NCI-H748 (cell line): ENCODE results near the gene ZBTB20.

Experiments used
- DNase-seq: peaks from one replicate; lab custom pipeline; 2025; ENCODE audit not compliant: unreplicated experiment; lab: John Stamatoyannopoulos, UW

Gene ZBTB20

DNA sequence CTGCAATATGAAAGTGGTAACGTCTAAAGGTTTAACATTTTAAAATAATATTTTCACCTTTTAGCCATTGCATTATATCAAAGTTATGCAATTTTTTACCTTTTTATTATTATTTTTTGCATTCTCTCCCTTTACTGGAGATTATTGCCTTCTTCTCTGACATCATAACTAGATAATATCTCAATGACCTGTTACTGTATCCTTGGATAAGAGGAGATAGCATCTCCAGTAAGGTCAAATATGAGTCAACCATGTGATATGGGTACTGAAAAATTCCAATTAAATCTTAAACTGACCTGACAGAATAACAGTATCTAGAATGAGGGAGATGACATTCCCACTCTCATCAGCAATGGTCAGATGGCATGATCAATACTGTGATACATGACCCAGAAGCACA lies 108.3 kb downstream of the ZBTB20 start:
- DNase-seq = no peak

DNA sequence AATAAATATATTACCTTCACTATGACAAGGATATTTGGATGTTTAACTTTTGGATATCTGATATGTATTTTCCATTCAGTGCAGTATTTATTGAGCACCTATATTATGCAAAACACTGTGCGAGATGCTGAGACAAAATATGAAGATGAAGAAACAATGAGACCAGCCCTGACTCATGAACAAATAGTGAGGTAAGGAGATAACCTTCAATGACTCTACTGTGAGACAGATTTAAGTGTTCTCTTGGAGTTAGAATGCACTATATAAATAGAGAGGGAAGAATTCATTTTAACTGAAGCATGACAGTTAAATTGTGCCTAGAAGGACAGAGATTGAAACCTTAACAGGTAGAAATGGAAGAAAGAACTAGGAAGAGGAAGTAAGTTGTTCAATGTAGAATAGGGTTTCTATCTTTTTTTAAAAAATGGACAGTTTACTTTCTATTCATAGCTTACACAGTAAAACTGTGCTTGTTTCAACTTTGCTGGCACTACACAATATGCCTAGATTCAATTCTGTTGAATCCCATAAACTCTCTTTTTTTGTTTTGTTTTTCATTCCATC lies 124.2 kb downstream of the ZBTB20 start:
- DNase-seq = no peak

DNA sequence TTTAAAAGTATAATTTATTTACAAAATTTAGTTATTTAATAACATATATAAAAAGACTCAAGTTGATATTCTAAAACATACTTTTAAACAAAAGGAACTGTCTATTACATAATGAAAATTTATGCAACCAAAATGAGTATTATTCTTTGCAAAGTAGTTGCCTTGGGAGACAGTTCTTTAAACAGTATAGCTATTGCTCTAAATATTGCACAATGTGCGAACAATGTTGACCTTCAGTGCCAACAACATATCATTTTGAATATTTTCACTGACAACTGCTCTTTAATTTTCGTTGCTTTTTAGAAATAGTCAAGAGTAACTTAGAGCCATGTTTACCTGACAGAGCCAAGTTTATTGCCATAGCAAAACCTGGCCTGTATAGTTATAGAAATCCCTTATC lies 124.9 kb downstream of the ZBTB20 start:
- DNase-seq = no peak

DNA sequence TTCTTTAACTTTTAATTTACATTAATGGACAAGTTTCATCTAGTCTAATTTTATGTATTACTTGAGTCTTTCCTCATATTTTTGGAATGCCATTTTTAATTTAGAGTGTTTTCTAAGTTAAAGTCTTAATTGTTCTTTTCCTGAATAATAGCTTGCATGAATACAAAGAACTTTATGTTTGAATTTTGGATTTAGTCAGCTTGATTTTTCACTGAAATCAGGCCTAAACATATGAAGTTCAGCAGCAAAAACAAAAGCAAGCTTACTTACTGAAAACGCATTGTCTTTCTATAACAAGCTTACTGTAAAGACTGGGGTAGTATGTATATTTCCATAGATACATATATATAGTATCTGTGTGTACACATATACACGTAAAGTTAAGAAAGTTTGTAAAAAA lies 126.0 kb downstream of the ZBTB20 start:
- DNase-seq = no peak

DNA sequence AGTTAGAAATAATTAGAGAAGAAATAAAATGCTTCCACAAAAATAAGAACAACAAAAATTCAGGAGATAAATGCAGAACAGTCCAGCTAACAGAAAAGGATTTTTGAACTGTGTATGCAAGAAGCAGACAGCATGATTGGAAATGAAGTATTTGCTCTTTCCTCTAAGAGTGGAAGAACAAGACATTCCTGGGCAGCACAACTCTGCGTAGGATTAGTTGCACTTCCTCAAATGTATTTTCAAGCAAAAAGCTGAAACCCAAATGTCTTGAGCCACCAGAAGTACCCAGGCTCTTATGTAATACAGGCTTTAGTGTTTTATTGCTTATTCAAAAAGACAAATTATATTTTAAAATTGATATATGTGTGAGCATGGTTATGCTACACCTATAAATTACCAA lies 127.2 kb downstream of the ZBTB20 start:
- DNase-seq = no peak

DNA sequence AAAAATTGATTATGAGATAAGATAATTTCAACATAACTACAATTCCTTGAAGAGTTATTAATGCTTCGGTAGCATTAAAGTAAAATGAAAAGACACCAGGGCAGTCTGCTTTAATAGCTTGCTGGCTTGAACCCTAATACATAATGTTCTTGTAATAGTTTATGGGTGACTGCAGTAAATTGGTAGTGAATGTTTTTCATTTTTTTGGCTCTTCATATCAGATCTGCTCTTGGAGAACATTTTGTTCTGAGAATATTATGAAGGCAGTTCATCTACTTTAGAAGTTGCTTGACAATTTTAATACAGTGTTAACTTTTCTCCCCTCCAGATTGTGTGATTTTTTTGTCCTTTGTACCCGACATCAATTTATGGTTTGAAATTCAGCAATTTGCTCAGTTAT lies 128.4 kb downstream of the ZBTB20 start:
- DNase-seq = no peak

DNA sequence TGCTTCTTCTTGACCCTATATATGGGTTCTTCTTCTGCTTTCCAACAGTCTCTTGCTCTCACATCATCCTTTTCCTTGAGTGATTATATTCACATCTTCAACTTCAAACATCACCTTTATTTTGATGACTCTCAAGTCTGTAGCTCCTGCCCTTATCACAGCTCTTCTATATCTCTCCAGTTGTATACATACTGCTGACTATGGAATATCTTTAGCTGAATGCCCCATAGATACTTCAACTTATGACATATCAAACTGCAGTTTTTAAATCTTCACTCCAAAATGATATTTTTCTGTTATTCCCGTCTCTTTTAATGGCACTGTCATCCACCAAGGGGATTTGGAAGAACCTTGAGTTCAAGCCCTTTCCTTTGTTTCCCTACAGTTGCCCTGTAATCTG lies 139.1 kb downstream of the ZBTB20 start:
- DNase-seq = no peak

DNA sequence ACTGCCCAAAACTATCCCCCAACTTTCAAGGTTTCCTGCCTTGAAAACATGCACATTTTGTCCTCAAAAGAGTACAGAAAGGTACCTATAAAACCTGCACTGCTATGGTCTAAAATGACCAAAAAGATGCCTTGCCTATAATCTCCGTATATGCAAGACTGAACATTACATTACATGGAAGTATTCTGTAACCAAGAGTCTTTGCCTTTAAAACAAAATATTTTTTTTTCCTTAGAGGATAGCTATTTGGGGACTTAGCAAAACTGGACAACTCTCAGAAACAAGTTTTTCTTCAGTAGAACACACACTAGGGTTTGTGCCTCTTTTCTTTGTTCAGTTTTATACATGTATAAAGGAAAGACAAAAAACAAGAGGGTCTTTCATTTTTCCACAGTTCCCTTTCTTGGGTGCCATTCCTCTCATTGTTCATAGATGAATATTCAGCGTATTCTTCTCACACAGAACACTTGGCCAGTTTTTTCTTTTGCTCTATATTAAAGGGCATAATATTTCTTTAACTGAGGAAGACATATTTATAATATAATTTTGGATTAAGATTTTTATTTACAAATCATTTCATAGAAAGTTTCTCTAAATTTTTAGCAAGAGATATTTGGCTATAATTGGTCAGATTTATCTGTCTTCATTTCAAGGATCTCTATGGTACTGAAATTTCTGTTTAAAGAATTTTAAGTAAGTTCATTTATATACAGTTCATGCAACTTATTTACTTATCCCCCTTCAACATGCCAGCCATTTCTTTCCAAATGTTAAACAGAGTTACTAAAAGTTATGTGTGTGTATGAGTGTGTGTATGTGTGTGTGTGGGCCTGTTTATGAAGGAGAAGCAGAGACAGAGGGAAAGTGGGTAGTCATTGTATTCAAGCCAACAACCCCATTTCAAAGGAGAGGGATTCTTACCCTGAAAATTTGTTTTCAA lies 142.6 kb downstream of the ZBTB20 start:
- DNase-seq = no peak

DNA sequence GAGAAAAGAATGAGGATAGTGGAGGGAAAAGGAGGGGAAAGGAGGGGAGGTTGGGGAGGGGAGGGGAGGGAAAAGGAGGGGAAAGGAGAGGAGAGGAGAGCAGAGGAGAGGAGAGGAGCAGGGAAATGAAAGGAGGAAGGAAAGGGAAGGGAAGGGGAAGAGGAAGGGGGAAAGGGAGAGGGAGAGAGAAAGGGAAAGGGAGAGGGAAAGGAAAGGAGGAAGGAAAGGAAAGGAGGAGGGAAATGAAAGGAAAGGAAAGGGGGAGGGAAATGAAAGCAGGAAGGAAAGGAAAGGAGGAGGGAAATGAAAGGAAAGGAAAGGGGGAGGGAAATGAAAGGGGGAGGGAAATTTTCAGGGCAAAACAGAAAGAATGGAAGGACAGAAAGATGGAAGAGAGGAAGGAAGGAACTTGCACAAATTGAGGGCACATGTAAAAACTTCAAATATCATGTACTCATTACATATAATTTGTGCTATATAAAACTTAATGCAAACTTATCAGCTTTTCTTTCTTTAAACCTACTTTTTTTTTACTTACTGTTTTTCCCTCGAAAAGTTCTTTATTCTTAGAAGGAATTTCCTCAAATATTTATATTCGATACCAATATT lies 148.0 kb downstream of the ZBTB20 start:
- DNase-seq = no peak

DNA sequence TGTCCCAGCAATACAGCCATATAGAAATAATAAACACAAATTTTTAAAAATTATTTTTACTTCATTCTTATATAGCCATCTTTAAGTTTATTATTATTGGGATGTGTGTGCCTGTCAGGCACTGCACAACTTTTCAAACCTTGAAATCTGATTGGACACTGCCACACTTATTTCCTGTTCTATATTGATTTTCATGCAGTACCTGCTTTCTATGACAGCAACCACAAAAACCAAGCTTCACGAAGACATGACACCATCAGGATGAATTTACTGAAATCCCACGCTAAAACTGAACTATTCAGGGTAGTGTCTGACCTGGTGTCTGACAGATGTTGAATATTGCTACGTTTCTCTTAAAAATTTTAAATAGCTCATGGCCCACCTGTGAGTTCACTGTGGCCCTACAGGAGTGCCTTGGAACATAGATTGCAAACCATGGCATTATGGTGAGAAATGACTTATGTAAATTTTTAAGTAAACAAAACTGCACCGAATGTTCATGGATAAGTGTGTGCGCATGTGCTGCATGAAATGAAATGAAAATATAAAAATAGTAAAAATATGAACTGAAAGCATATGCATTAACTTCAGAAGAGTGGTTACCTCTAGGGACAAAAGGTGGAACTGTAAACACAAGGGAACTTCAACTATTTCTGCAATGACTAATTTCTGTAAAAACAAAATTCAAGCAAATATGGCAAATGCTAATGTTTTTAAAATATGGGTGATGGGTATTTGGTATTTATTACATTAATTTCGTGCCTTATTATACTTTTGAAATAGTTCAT lies 152.3 kb downstream of the ZBTB20 start:
- DNase-seq = no peak

DNA sequence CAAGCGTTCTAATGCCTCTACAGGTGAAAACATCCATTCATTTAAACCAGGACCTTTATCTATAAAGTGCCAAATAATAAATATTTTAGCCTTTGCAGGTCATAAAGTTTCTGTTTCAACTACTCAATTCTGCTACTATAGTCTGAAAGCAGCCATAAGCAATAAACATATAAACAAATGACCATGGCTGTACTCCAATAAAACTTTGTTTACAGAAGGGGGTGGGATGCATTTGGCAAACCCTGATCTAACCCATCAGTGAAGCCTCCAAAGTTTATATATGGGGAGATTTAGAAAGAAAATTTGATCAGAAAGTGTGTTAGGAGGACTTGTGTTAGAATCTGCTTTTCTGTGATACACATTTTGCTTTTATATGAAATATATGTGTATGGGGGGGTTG lies 161.3 kb downstream of the ZBTB20 start:
- no peak for DNase-seq

DNA sequence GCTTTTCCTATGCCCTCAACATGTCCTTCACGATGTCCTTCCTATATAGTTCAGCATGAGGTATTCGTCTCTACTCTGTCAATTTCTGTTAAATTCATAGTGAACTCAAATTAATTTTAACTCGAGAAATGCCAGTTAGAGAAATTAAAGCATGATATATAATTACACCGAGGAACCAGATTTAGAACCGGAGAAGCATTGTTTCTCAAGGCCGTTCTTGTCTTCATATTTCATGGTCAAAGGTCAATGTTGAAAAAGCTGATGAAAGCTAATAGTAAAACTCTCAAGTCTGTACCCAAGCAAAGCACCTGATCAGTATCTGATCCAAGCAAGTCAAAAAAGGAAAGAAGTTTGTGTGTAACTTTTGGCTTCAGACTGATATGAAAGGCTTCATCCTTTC lies 163.8 kb downstream of the ZBTB20 start:
- DNase-seq = no peak

DNA sequence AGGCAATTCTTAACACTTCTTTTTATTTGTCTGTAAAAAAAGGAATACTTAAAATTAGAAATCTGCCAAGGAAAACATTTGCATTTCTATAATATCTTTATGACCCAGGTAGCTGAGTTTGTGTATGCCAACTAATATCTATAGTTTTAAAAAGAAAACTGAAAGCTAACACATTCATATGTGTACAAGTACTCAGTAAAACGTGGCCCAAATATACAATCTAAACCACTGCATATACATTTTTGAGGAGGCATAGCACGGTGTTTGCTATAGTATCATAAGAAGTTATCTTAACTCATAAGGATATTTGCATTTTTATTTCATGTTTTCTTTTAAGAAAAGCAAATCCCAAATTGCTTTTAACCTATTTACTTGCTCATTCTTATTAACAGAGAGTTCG lies 172.7 kb downstream of the ZBTB20 start:
- DNase-seq = no peak

DNA sequence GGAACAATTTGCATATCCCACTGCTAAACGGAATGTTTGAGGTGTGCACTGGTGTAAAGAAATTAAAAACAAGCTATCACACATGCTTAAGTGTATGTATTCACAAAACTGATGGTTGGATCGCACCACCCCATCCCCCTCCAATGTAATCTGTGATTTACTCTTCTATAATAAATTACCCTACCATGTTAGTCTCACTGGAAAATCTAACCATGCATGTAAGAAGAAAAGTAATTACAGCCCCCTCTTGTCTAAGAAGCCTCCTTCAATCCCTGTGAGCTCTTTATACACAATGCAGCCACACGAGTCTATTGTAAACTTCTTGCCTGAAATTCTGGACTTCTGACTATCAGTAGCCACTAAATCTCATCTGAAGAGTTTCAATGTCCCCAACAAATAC lies 173.6 kb downstream of the ZBTB20 start:
- no peak for DNase-seq

DNA sequence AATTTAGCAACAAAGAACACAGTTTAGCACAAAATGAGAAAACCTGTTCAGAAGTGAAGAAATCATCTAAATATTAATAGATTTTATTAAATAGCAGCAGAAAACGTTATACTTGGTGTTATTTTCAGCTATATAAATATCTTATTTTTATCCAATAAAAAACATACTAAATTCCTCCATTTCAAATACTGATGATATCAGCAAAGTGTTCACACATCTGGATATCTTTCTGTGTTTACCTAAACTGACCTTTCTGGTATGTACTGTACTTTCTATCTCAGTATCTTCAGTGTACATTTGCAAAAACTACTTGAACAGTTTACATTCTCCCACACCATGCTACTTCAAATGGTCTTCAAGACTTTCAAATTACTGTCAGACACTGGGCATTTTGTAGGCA lies 179.9 kb downstream of the ZBTB20 start:
- DNase-seq = no peak

DNA sequence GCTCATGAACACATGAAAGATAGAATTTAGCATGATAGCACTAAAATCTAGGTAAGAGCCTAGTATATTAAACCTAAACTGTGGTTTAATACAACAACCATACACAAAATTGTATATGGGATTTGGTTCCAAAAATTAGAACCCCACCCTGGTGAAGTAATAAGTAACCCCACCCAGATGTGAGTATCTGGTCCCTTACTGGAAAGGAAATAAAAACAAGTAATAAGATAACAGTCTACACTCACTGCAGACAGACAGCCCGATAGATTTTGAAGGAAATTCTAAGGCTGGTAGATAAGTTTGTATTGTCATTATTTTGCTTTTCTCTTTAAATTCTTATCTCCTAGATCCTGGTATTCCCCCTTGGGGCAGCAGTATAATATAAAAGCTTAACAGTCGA lies 184.9 kb downstream of the ZBTB20 start:
- DNase-seq = no peak

DNA sequence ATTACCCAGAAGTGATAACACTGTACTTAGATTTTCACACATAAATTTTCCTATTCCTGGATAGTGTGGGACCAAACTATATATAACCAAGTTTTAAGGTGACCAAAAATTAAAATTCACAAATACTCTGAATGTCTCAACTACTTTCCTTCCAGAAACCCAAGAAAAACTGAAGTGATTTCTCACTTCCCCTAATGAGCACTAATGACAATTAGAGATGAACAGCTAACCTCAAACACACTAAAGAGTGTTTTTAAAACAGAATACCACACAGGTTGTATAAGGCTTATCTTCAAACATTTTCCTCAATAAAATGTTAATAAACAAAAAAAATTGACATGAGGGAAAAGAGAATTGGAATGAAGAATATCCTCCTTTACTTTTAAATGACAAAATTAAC lies 188.2 kb downstream of the ZBTB20 start:
- no peak for DNase-seq

DNA sequence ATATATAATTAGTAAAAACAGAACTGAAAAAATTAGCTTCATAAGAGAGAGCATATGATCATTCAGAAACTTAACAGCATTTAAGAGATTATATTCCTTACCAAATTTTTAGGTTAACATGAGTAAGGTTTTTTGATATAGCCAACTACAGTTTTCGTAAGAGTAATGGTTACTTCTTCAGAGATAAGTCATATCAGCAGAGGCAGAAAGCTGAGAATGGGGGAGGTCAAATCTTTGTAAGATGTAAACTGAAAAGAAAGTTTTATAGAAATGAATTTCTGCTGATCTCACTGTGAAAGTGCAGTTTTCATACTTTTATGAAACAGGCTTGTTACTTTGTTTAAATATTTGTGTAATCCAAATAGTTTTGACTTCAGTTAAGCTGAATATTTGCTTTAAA lies 193.3 kb downstream of the ZBTB20 start:
- DNase-seq = no peak

DNA sequence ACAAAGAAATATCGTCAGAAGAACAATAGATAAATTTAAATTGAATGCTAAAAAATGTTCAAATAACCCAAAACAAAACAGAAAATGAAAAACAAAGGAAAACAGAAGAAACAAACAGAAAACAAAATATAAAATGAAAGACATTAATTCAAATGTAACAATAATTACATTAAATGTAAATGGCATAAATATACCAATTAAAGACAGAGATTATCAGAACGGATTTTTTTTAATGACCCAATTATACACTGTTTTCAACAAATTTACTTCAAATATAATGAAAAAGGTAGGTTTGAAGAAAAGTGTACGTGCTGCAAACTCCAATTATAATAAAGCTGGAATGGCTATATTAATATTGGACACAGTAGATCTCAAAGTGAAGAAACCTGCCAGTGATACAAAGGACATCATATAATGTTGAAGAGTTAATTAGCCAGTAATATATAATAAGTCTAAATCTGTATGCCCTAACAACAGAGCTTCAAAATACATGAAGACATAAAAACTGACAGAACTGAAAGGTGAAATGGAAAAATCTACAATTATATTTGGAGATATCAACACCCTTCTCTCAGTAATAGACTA lies 193.8 kb downstream of the ZBTB20 start:
- no peak for DNase-seq

DNA sequence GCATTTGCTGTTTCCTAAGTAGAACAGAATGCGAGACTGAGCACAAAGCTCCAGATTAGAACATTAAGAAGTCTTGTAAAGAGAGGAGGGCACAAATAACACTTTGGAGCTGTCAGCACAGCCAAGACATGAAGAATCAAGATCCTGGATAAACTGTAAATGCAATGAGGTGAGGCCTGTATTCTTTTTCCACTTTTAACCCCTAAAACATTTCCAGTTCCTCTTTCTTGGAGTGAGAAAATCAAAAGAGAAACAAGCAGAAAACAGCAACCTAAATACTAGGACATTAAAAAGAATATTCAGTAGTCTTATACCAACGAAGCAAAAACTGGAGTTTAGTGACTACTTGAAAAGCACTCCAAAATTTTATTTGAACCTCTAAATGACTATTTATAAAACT lies 204.3 kb downstream of the ZBTB20 start:
- no peak for DNase-seq

DNA sequence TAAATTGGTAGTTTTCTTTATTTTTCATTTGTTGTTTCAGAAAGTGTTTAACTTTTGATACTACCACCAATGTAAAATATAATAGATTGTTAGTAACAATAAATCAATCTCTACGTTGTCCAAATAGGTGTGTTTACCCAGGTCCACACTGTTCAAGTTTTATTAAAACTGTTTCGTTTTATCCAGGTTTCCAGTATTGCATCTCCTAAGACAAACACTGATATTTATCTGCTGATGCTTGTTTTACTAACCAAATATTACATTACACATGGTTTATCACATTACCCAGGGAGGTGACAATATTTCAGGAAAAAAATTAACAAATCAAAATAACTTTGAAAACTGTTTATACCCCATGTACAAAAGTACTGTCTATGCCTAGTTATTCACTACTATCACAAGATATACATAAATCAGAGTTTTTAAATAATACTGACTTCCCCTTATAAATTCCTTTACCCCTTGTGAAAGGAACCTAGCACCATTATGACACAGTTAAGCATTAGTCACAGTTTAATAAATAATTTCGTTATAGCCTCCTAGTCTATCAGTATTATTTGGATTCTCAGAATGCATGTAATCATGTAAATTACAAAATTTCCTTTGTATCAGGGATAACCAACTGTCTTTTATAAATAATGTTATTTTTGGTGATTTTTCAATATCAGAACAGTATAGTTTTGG lies 205.3 kb downstream of the ZBTB20 start:
- no peak for DNase-seq
